Amniotic epithelial cell (primary cell): ENCODE results near the gene PIK3R2.
A peak's percentile ranks its signal among the peaks of the same experiment; 100 is the strongest.
"Not testable (repeated sequence)": the region's sequence is repeated elsewhere in the genome, so short reads cannot be mapped to it uniquely, and the experiment has no call there.

Experiments used
- DNase-seq: peaks from one replicate; pipeline ENCODE4 v3.0.0-alpha.2; 2010; ENCODE audit warnings: low read depth

PIK3R2 gene

DNA sequence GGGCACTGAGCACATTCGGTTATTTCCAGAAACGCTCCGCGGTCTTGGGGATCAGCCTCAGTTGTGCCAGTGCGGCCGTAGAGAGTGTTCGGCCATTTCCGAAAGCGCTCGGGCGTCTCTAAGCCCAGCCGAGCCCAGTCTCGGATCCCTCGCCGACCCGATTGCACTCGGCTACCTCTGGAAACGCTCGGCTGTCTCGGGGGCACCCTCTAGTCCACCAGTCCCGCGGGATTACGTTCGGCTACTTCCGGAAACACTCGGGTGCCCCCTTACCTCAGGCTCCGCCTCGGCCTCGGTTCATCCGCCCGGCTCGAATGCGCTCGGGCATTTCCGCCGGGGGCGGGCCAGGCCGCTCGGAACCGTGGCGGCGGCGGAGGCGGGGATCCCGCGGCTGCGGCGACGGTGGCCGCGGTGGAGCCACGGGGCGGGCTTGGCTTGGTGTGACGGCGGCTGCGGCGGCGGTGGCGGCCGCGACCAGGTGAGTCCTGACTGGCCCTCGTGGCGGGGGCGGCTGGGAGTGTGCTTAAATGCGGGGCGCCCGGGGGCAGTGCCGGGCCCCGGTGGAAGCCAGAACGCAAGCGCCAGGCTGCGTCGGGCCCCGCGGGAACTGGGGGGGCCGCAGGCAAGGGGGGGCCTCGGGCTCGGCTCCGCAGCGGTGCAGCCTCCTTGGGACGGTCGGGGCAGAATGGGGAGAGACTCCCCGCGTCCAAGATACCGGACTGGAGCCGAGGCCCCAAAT lies at the start of gene PIK3R2:
Gene PIK3R2, plus strand, starts transcription at position 347 of the 739 bp plus-strand sequence. CDS start 2,717 bp downstream, outside the sequence.
- peak; percentile 96 for DNase-seq

DNA sequence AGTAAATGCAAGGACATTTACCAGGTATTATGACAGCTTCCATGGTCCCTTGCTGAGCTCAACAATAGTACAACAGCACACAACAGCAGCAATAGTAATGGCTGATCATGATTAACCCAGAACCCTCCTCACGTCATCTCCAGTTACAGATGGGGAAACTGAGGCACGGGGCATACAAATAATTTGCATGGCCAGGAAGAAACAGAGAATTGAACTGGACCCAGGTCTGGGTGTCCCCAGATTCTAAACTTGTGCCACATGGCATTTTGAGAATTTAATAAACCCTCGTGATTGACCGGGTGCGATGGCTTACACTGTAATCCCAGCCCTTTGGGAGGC lies 48.2 kb upstream of the PIK3R2 start:
- no peak for DNase-seq

DNA sequence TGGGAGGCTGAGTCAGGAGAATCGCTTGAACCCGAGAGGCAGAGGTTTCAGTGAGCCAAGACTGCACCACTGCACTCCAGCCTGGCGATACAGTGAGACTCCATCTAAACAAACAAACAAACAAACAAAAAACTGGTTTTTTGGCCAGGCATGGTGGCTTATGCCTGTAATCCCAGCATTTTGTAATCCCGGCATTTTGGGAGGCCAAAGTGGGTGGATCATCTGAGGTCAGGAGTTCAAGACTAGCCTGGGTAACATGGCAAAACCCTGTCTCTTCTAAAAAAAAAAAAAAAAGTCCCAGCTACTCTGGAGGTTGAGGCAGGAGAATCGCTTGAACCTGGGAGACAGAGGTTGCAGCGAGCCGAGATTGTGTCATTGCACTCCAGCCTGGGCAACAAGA lies 47.7 kb upstream of the PIK3R2 start:
- not testable (repeated sequence) for DNase-seq

DNA sequence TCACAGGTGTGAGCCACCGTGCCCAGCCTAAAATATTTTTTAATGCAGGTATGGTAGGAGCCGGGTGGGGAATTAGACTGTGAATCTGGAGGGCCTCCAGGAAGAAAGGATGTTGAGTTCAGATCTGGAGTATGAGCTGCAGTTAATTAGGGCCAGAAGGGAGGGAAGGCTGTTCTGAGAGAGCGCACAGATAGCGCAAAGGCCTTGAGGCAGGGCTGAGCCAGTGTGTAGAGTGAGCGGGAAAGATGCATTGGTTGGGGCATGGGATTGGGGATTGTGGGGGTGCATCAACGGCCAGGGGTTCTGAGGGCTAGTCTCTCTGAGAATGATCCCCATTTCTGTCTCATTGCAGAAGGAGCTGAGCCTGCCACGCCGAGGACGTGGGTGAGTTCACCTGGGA lies 45.7 kb upstream of the PIK3R2 start:
- DNase-seq = no peak

DNA sequence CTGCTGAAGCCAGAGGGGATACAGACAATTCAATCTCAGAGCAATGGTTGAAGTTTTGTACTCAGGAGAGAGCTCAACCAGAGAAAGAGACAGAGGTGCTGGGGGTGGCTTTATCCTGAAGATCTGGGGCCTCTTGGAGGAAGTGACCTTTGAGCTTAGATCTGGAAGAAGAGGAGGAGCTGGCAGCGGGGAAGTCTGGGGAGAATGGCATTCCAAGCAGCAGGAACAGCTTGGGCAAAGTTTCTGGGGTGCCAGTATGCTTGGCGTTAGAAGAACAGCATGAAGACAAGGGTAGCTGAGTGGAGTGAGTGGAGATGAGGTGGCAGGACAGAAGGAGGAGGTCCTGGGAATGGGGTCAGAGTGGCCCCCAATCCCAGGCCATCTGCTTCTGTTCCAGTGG lies 44.1 kb upstream of the PIK3R2 start:
- DNase-seq = no peak

DNA sequence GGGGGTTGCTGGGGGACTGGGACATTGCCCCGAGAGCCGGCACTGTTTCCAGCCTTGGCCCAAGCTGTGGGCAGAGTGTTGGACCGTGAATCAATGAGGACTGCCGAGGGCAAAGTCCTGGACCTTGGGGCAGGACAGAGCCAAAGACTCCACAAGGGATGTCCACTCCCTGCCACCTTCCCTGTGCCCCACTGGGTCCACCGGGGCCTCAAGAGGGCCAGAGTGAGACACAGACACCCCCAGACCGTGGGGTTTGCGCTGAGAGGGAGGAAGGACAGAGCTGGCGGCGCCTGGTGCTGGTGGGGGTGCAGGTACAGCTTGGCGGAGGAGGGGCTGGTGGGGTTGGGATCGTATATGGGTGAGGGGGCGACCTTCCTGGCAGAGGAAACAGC lies 43.6 kb upstream of the PIK3R2 start:
- no peak for DNase-seq

DNA sequence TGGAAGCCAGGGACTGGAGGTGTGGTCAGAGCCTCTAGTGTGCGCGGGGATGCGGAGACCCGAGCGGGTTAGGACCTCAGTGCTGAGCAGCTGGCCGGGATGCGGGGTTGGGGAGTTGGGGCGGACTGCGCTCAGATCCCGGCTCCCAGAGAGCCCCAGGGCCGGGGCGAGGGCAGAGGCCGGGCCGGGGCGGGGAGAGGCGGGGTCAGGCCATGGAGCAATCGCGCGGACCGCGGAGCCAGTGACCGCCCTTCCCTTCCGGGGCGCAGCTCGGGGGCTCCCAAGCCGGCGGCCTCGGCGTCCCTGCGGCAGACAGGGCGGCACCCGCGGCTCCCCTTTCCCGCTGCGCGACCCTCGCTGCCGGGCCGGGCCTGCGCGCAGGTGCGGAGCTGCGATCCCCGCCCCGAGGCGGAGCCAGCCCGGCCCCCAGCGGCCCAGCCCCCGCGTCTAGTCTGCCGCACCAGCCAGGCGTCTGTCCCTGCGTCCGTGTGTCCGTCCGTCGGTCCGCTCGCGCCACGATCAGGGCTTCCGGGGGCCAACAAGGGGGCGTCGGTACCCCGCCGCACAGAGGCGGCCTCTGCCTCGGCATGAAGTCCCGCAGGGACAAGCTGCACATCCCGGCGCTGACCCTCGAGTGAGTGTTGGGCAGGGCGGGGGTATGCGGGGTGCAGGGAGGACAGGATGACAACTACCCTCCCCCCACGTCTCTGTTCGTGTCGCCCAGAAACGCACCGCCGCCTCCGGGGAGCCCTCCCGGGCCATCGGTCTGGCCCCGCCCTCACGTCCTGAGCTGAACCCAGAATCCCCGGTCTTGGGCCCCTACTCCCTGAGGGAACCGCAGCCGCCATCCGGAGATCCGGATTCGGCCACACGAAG lies 43.0 kb upstream of the PIK3R2 start:
- no peak for DNase-seq

DNA sequence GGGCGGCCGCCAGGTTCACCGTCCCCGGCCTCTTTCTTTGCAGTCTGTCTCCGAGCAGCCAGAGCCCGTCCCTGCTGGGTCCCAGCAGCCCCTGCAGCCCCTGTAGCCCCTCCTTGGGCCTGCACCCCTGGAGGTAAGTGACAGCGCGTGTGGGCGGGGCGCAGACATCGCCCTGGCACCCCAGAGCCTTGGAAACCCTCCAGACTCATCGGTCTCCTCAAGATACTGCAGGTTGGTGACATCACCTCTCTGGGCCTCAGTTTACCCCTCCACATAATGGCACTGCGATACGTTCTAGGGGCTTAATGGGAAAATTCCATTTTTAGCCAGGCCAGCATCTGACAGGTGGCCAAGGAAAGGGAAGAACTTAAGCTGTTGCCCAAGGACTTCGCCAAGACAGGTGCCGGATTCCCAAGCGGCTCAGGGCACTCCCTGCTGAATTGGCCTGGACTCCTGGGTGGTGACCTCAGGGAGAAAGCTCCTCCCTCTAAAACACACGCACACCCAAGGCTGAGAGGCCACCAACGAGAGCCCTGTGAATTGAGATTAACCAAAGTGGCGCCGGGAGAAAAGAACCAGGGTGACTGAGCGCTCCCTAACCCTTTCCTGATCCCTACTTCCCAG lies 42.2 kb upstream of the PIK3R2 start:
- DNase-seq = no peak

DNA sequence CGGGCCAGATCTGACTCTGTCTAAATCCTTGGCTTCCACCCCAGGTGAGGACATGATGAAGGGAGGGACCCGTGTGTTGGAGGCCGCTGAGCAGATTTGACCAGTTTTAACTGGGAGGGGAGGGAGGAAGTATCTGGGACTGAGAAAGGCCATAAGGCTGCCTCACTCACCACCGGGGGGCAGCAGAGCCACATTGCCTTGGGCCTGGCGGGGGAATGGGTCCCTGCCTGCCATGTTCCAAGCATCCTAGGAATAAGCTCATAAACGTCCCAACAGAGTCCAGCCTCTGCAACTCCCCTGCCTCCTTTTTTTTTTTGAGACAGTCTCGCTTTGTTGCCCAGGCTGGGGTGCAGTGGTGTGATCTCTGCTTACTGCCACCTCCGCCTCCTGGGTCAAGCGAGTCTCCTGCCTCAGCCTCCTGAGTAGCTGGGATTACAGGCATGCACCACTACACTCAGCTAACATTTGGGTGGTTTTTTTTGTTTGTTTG lies 39.9 kb upstream of the PIK3R2 start:
- DNase-seq = peak; percentile 66

DNA sequence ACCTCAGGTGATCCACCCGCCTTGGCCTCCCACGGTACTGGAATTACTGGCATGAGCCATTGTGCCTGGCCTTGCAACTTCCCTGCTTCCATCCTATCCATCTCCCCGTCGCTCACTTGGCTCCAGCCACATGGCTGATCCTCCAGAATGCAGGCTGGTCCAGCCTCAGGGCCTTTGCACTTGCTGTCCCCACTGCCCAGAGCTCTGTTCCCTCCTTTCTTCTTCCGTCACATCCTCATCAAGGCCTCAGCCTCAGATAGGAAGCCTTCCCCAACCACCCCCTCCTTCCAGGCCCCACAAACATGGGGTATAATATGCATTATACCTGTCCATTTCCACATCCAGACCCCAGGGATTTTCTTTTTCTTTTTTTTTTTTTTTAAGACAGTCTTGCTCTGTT lies 39.1 kb upstream of the PIK3R2 start:
- DNase-seq = no peak

DNA sequence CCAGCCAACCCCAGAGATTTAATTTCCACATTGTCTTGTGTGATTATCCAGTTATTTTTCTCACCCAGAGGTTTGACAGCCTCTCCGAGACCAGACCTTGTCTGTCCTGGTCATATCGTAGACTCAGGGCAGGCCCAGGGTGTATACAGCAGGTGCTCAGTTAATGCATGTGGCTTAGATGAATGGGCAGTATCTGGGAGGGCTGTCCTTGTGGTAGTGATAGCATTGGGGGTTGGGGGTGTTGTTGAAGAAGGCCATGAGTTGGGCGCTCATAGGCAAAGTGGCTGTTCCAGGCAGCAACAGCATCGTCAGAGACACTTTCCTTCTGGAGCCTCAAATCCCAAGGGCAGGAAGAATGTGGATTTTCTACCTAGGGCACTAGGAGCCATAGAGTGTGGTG lies 38.5 kb upstream of the PIK3R2 start:
- no peak for DNase-seq

DNA sequence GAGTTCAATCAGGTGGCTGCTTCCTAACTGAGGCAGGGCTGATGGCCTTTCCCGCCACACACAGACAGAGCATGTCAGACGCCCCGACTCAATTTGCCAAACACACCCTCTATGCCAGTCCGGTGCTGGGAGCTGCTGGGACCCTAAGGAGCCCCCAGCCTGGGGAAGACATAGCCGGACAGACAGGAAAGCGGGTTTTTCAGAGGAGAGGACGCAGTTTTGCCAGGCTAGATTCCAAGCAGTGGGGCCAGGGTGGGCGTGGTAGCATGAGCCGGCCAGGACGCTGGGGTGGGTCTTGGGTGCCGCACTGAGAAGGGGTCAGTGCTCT lies 35.6 kb upstream of the PIK3R2 start:
- DNase-seq = no peak

DNA sequence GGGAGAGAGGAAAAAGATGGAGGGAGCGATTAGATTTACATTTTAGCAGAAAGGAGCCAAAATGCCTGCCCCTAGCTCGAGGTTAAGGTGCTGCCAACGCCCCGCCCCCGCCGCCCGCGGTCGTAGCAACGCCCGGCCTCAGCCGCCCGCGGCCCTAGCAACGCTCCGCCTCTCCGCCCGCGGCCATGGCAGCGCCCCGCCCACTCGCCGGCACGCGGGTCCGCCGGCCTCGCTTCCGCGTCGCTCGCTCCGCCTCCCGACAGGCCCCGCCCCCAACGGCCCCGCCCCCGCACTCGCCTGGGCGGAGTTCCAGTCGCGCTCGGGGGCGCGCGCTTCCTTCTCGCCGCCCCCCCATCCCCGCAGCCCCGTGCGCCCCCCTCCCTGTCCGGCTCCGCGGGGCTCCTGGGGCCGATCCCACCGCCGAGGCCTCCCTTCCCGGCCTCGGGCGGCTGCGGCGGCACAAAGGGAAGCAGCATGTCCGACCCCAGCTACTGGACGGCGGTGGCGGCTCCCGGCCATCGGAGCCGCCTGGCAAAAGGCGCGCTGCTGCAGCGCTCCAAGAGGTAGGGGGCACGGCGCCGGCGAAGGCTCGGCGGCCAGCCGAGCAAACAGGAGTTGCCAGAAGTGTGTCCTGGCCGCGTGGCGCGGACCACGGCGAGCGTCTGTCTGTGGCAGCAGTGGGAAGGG lies 35.1 kb upstream of the PIK3R2 start:
- peak; percentile 58 for DNase-seq

DNA sequence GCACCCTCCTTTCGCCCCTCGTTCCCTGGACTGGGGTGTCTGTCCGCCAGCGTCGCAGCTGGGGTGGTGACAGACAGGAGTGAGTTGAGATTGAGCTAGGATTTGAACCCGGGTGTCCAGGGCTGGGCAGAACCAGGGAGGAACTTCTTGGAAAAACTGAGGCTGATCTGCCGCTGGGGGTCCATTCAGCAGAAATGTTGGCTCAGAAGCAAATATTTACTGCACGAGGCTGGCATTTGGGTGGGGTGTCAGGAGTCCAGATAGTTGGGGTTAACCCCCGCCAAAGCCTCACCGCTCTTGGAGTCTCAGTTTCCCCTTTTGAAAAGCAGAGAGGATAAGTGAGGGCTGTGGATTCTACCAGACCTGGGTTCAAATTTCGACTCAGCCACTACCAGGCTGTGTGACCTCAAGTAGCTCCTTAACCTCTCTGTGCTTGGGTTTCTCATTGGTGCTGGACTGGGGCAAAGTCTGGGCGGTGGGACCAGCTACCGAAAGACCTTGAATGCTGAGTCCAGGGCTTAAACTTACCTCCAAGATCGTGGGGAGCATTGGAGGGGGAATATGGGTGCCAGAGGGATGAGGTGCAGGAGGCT lies 34.4 kb upstream of the PIK3R2 start:
- no peak for DNase-seq

DNA sequence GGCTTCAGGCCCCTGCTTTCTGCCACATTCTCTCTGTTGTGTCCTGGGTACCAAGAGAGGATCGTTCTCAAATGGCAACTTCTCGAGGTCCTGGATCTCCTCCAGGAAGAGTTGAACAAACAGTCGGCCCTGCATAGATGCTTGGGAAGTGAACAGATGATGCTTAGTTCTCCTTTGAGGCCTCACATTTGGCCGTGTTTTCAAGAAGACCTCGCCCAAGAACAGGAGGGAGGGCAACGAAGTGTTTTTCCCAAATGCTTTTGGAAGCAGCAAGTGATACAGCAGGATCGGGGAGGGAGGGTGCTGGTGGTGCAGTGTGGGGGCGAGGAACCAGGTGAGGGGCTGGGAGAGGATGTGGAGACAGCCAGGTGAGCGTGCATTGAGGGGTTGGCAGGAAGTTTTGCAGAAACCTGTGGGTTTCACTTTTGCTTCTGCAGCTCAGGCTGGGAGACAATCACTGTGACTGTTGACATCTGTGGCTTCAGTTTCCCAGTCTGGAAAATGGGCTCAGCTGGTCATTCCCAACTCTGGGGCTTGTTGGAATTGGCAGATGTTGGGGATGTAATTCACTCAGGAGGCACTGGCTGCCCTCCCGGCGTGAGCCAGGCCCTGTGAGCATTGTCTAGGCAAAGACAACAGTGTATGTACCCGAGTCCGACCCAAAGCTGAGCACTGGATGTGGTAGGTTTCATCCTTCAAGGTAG lies 33.8 kb upstream of the PIK3R2 start:
- DNase-seq = no peak

DNA sequence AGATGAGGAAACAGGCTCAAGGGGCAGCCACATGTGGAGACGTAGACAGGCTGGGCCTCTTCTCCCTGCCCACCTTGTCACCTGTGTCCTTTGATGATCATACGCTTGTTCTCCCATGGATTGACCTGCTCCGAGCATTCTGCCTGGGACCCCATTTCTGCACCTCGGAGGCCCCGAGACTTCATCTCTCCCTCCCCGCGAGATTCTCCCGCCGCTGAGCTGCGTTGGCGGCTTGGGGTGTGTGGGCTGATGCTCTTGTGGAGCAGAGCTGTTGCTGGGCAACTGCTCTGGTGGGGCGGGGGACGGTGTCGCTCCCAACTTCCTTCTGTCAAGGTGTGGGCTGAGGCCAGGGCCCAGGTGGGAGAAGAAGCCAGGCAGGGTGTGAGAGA lies 33.3 kb upstream of the PIK3R2 start:
- DNase-seq = no peak

DNA sequence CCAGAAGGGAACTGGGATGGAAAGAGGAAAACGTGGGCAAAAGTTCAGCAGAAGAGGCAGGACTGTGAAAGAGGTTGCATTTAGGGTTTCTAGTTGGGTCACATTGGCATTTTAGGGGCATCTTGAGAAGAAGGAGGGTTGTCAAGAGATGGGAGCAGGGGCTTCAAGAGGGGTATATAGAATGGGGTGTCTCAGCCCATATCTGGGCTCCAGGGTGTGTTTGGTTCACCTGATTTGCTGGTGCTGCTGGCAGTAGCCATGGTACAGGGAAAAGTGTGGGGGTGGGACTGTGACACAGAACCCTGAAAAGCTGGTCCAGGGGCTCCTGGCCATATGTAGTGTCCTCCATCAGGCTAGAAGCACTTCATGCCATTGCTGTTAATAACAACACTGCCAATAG lies 32.8 kb upstream of the PIK3R2 start:
- DNase-seq = no peak

DNA sequence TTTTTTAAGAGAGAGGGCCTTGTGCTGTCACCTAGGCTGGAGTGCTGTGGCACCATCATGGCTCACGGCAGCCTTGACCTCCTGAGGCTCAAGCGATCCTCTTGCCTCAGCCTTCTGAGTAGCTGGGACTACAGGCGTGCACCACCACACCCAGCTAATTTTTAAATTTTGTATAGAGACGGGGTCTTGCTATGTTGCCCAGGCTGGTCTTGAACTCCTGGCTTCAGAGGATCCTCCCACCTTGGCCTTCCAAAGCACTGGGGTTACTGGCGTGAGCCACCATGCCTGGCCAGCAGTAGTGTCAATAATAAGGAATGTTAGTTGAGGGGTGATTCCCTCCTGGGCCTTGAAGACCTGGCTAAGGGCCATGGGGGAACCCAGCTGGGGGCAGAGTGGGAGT lies 31.8 kb upstream of the PIK3R2 start:
- no peak for DNase-seq

DNA sequence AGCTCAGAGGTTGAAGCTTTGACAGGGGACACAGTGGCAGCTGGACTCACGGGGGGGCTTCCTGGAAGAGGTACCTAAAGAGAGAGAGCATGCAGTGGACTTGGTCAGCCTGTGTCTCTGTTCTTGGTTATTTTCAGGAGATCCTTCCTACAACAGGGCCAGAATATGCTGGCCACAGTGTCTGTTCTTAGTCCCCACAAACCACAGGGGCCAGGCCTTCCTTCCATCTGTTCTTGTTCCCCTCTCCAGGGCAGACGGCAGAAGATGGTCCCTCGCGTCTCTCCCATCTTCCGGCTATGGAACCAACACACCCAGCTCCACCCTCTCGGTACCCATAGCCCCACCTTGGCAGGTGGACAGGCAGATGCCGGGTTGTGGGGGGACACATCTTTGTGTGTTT lies 30.5 kb upstream of the PIK3R2 start:
- no peak for DNase-seq

DNA sequence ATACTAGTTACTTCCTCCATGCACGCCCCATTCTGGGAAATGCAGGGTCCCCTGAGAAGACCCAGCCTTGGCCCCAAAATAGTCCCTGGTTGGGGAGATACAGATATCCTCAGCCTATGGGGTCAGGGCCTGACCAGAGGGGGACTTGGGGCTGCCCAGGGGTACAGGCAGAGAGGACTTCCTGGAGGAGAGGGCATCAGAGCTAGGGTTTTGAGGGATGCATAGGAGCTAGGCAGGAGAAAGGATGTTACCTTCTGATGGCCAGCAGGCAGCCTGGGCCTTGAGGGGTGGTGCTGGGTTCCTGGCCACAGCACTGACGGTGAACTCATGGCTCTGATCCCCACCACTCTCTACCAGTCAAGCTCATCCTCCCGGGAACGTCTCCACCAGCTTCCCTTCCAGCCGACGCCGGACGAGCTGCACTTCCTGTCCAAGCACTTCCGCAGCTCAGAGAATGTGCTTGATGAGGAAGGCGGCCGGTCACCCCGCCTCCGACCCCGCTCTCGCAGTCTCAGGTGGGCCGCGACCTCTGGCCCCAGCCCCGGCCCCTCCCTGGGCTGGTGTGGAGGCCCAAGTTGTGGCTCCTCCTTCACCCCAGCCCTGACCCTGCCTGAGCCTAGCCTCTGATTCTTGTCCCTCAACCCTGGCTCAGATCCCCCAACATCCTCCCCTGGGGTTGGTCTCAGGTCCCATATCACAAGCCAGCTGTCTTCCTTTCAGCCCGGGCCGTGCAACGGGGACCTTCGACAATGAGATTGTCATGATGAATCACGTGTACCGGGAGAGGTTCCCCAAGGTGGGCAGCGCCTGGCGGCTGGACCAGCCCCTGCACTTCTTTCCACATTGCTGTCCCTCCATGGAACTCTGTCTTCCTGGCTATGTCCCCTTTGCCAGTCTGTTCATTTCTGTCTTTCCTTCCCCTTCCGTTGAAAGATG lies 29.8 kb upstream of the PIK3R2 start:
- no peak for DNase-seq
